ENCODE data around the gene SPATA7. TPM values are rescaled to one million over a fixed set of nuclear protein-coding genes. Genes with fewer than 3 reads are reported as not detected.

The SPATA7 gene
- total RNA-seq, 1 donor: 21.4 TPM

GRCh38 chr14:88478931-88479330, 93.5 kb downstream of the SPATA7 start:
- Histone ChIP-seq H3K4me3 (ENCODE audit: insufficient read depth, low read length) (no peak overlapping the region), H4K20me1 (ENCODE audit: insufficient read depth, low read length) (peaks cover 17% of the 10 kb centered on the region), H3K27ac (ENCODE audit: low read depth, low read length) (no peak overlapping the region), H3K36me3 (ENCODE audit: insufficient read depth, low read length) (peaks cover 23% of the 10 kb centered on the region), H3K27me3 (ENCODE audit: insufficient read depth, low read length) (no peaks in the 10 kb centered on the region), H3K79me2 (ENCODE audit: insufficient read depth, low read length) (no peaks in the 10 kb centered on the region), H3K4me2 (ENCODE audit: insufficient read depth, low read length) (no peak overlapping the region), H3K4me1 (ENCODE audit: insufficient read depth, low read length) (peaks cover 15% of the 10 kb centered on the region), H3K9me3 (ENCODE audit: low read depth, low read length) (no peaks in the 10 kb centered on the region), H2AFZ (ENCODE audit: low read length) (no peak overlapping the region)
- DNase-seq (ENCODE audit: insufficient read length, low spot score, missing footprints): no peak
- TF ChIP-seq CTCF (IDR thresholded peaks at IDR 0.05; ENCODE audit: extremely low read depth, low read depth, low read length): no peak

GRCh38 chr14:88479574-88479987, 94.1 kb downstream of the SPATA7 start:
- TF ChIP-seq CTCF (IDR thresholded peaks at IDR 0.05; ENCODE audit: extremely low read depth, low read depth, low read length): no peak
- H3K9me3 ChIP-seq (ENCODE audit: low read depth, low read length): no peaks in the 10 kb centered on the region
- no peak overlapping the region for H2AFZ ChIP-seq (ENCODE audit: low read length)
- no peaks in the 10 kb centered on the region for H3K27me3 ChIP-seq (ENCODE audit: insufficient read depth, low read length)
- H4K20me1 ChIP-seq (ENCODE audit: insufficient read depth, low read length): peaks cover 17% of the 10 kb centered on the region
- peaks cover 29% of the 10 kb centered on the region for H3K36me3 ChIP-seq (ENCODE audit: insufficient read depth, low read length)
- H3K4me3 ChIP-seq (ENCODE audit: insufficient read depth, low read length): no peak overlapping the region
- DNase-seq (ENCODE audit: insufficient read length, low spot score, missing footprints): no peak
- peaks cover 15% of the 10 kb centered on the region for H3K4me1 ChIP-seq (ENCODE audit: insufficient read depth, low read length)
- no peaks in the 10 kb centered on the region for H3K79me2 ChIP-seq (ENCODE audit: insufficient read depth, low read length)
- no peak overlapping the region for H3K27ac ChIP-seq (ENCODE audit: low read depth, low read length)
- no peak overlapping the region for H3K4me2 ChIP-seq (ENCODE audit: insufficient read depth, low read length)

- Histone ChIP-seq H3K36me3 (ENCODE audit: insufficient read depth, low read length) (peaks cover 38% of the 10 kb centered on the region), H4K20me1 (ENCODE audit: insufficient read depth, low read length) (peaks cover 12% of the 10 kb centered on the region), H3K4me1 (ENCODE audit: insufficient read depth, low read length) (peaks cover 12% of the 10 kb centered on the region), H3K79me2 (ENCODE audit: insufficient read depth, low read length) (no peaks in the 10 kb centered on the region), H3K27me3 (ENCODE audit: insufficient read depth, low read length) (no peaks in the 10 kb centered on the region), H3K4me3 (ENCODE audit: insufficient read depth, low read length) (no peak overlapping the region), H3K27ac (ENCODE audit: low read depth, low read length) (no peak overlapping the region), H3K9me3 (ENCODE audit: low read depth, low read length) (no peaks in the 10 kb centered on the region), H3K4me2 (ENCODE audit: insufficient read depth, low read length) (no peak overlapping the region), H2AFZ (ENCODE audit: low read length) (no peak overlapping the region)
- TF ChIP-seq CTCF (IDR thresholded peaks at IDR 0.05; ENCODE audit: extremely low read depth, low read depth, low read length): no peak
- no peak for DNase-seq (ENCODE audit: insufficient read length, low spot score, missing footprints)
Measured at GRCh38 chr14:88481059-88481458, 95.6 kb downstream of the SPATA7 start.

GRCh38 chr14:88481794-88482193, 96.3 kb downstream of the SPATA7 start:
- H3K36me3 ChIP-seq (ENCODE audit: insufficient read depth, low read length): peaks cover 43% of the 10 kb centered on the region

More at GRCh38 chr14:88481794-88482193, 96.3 kb downstream of the SPATA7 start:
- Histone ChIP-seq H3K9me3 (ENCODE audit: low read depth, low read length) (no peaks in the 10 kb centered on the region), H3K27ac (ENCODE audit: low read depth, low read length) (no peak overlapping the region), H2AFZ (ENCODE audit: low read length) (no peak overlapping the region), H3K79me2 (ENCODE audit: insufficient read depth, low read length) (no peaks in the 10 kb centered on the region), H3K27me3 (ENCODE audit: insufficient read depth, low read length) (no peaks in the 10 kb centered on the region), H3K4me1 (ENCODE audit: insufficient read depth, low read length) (peaks cover 6% of the 10 kb centered on the region), H3K4me3 (ENCODE audit: insufficient read depth, low read length) (no peak overlapping the region), H3K4me2 (ENCODE audit: insufficient read depth, low read length) (no peak overlapping the region), H4K20me1 (ENCODE audit: insufficient read depth, low read length) (peaks cover 6% of the 10 kb centered on the region)
- no peak for TF ChIP-seq CTCF (IDR thresholded peaks at IDR 0.05; ENCODE audit: extremely low read depth, low read depth, low read length)
- no peak for DNase-seq (ENCODE audit: insufficient read length, low spot score, missing footprints)

Measured in osteoblast (primary cell).